ENCODE results near the gene TAS2R13. TPM values are rescaled to one million over a fixed set of nuclear protein-coding genes. Genes with fewer than 3 reads are reported as not detected.

TAS2R13 gene
- total RNA-seq, 3 donors from 2014 or later, result 3.5 to 6.9 (median 5.9) TPM

DNA sequence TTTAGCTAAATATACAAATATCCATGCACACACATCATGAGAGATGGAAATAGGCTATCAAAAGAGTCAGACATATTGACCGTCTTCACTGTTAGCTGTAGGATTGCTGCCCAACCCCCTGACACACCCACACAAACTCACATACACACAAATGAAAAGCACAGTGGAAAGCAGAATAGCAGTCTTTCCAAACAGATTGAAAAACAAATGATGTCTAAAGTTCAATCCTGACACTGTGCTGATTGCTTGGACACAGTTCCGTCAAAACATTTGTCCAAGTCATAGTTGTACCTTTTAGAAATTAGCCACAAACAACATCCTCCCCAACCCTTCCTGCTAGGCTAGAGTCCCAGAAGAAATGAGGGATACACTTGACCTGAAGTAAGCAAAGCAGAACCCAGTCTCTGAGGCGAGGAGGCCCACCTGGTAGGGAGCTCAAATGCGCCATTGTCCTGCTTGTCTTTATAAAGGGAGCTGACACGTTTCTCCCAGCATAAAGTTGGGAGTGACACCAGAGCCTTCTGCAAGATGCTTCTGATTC, 19.5 kb upstream of the TAS2R13 start, which contains the start of gene PRH2:
Gene PRH2, plus strand, starts transcription at position 491 of the 541 bp plus-strand sequence. Its CDS starts 38 bp downstream, at position 529.
- no peaks in the 10 kb centered on the region for H3K36me3 ChIP-seq
- no peak within 1 kb of the TSS for H3K4me3 ChIP-seq
- TF ChIP-seq POLR2AphosphoS5 (IDR thresholded peaks at IDR 0.05) (no peak), CTCF (IDR thresholded peaks at IDR 0.05) (no peak), POLR2A (IDR thresholded peaks at IDR 0.05) (no peak)
- no peaks in the 10 kb centered on the region for H3K27me3 ChIP-seq
- intact Hi-C loops (cut with DNase I; ENCODE audit: low total_unique reads), result no loop called here
- H3K27ac ChIP-seq, result no peak within 1 kb of the TSS
- no peaks in the 10 kb centered on the region for H3K9me3 ChIP-seq
- DNase-seq (ENCODE audit: low spot score in 2 of 2), result no peak
- H3K4me1 ChIP-seq, result no peaks in the 10 kb centered on the region

DNA sequence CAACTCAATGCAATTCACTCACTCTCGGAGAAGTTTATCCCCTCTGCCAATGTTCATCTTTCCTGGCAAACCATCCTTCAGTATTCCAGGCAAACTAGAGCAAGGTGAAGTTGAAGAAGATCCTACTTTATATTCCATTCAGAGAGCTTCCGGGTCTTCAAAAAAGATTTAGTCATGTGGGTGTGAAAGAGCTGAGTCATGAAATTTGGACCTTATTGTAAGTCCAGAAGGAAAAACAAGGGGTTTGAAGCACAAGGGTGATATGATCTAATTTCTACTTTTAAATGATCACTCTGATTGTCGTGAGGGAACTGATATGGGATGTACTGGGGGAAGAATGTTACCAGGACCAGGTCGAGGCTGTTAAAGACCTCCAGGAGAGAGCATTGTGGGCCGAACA, 16.9 kb upstream of the TAS2R13 start:
- Histone ChIP-seq H3K9me3 (no peaks in the 10 kb centered on the region), H3K4me1 (no peaks in the 10 kb centered on the region), H3K36me3 (no peaks in the 10 kb centered on the region), H3K27ac (no peak overlapping the region), H3K4me3 (no peak overlapping the region), H3K27me3 (no peaks in the 10 kb centered on the region)
- no peak for DNase-seq (ENCODE audit: low spot score in 2 of 2)
- TF ChIP-seq CTCF (IDR thresholded peaks at IDR 0.05), result no peak
- no peak for TF ChIP-seq POLR2AphosphoS5 (IDR thresholded peaks at IDR 0.05)
- no peak for TF ChIP-seq POLR2A (IDR thresholded peaks at IDR 0.05)
- intact Hi-C loops (cut with DNase I; ENCODE audit: low total_unique reads), result no loop called here

- Histone ChIP-seq H3K9me3 (no peaks in the 10 kb centered on the region), H3K4me3 (no peak overlapping the region), H3K27ac (no peak overlapping the region), H3K4me1 (no peaks in the 10 kb centered on the region), H3K27me3 (no peaks in the 10 kb centered on the region), H3K36me3 (no peaks in the 10 kb centered on the region)
- TF ChIP-seq CTCF (IDR thresholded peaks at IDR 0.05) (no peak), POLR2A (IDR thresholded peaks at IDR 0.05) (no peak), POLR2AphosphoS5 (IDR thresholded peaks at IDR 0.05) (no peak)
- intact Hi-C loops (cut with DNase I; ENCODE audit: low total_unique reads), result no loop called here
- no peak for DNase-seq (ENCODE audit: low spot score in 2 of 2)
Observed at GRCh38 chr12:10919809-10920208, 10.4 kb upstream of the TAS2R13 start.

DNA sequence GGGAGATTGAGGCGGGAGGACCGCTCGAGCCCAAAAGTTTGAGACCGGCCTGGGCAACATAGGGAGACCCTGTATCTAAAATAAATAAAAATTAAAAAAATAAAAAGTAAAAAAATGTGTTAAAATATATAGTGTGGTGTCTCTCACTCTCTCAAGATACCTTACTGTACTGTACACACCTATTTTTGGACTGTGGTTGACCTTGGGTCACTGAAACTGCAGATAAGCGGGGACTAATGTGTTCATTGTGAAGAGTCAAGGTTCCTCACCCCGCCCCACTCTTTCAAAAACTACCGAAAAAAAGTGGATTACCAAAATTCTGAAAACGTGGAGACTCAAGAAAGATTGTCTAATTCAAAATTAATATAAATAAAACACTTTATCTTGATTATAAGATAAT, 1.0 kb upstream of the TAS2R13 start:
- H3K27ac ChIP-seq, result no peak overlapping the region
- peaks cover under 1 to 6% of the 10 kb centered on the region in 2 donors for H3K9me3 ChIP-seq
- intact Hi-C loops (cut with DNase I; ENCODE audit: low total_unique reads), result no loop called here
- TF ChIP-seq POLR2AphosphoS5 (IDR thresholded peaks at IDR 0.05), result no peak
- H3K36me3 ChIP-seq, result no peaks in the 10 kb centered on the region
- no peak for DNase-seq (ENCODE audit: low spot score in 2 of 2)
- no peaks in the 10 kb centered on the region for H3K27me3 ChIP-seq
- no peaks in the 10 kb centered on the region for H3K4me1 ChIP-seq
- no peak overlapping the region for H3K4me3 ChIP-seq

- no peaks in the 10 kb centered on the region for H3K4me1 ChIP-seq
- H3K27ac ChIP-seq, result no peak overlapping the region
- TF ChIP-seq CTCF (IDR thresholded peaks at IDR 0.05) (no peak), POLR2AphosphoS5 (IDR thresholded peaks at IDR 0.05) (no peak), POLR2A (IDR thresholded peaks at IDR 0.05) (no peak)
- no peaks in the 10 kb centered on the region for H3K36me3 ChIP-seq
- H3K27me3 ChIP-seq, result no peaks in the 10 kb centered on the region
- intact Hi-C loops (cut with DNase I; ENCODE audit: low total_unique reads), result no loop called here
- no peak for DNase-seq (ENCODE audit: low spot score in 2 of 2)
- no peak overlapping the region for H3K4me3 ChIP-seq
- H3K9me3 ChIP-seq, result peaks cover 26 to 27% of the 10 kb centered on the region in 2 donors
Observed at GRCh38 chr12:10904686-10905085, 4.7 kb downstream of the TAS2R13 start.

- peaks cover 26 to 27% of the 10 kb centered on the region in 2 donors for H3K9me3 ChIP-seq
- intact Hi-C loops (cut with DNase I; ENCODE audit: low total_unique reads), result no loop called here
- H3K27me3 ChIP-seq, result no peaks in the 10 kb centered on the region
- H3K36me3 ChIP-seq, result no peaks in the 10 kb centered on the region
- DNase-seq (ENCODE audit: low spot score in 2 of 2), result no peak
- no peak for TF ChIP-seq POLR2AphosphoS5 (IDR thresholded peaks at IDR 0.05)
- no peaks in the 10 kb centered on the region for H3K4me1 ChIP-seq
- H3K27ac ChIP-seq, result no peak overlapping the region
- H3K4me3 ChIP-seq, result no peak overlapping the region
Observed at GRCh38 chr12:10901427-10901826, 7.9 kb downstream of the TAS2R13 start.
